ENCODE measurements around the gene MESD.

DNA sequence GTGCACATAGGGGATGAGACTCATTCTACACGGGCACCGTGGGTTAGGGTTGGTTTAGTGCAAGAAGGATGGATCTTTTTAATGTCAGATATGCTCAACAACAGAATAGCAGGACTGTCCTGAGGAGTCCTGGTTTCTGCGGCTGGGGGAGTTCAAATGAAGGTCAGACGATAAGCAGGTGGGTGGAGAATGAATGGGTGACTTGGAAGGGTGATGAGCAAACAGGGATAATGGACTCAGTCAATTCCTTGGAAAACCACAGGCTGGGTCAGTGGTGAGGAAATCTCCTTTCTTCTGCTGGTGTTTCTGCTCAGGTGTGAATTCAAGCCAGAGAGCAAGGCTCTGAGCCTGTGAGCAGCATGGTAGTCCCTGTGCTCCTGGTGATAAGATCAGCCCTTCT lies 59.9 kb downstream of the MESD start:
- TF ChIP-seq POLR2A (IDR thresholded peaks at IDR 0.05): no peak
- TF ChIP-seq, protein P1, sequence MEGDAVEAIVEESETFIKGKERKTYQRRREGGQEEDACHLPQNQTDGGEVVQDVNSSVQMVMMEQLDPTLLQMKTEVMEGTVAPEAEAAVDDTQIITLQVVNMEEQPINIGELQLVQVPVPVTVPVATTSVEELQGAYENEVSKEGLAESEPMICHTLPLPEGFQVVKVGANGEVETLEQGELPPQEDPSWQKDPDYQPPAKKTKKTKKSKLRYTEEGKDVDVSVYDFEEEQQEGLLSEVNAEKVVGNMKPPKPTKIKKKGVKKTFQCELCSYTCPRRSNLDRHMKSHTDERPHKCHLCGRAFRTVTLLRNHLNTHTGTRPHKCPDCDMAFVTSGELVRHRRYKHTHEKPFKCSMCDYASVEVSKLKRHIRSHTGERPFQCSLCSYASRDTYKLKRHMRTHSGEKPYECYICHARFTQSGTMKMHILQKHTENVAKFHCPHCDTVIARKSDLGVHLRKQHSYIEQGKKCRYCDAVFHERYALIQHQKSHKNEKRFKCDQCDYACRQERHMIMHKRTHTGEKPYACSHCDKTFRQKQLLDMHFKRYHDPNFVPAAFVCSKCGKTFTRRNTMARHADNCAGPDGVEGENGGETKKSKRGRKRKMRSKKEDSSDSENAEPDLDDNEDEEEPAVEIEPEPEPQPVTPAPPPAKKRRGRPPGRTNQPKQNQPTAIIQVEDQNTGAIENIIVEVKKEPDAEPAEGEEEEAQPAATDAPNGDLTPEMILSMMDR (IDR thresholded peaks at IDR 0.05): no peak

All from right lobe of liver (tissue), 4 donors.